ENCODE measurements around the gene RPGR. TPM values are rescaled to one million over a fixed set of nuclear protein-coding genes. Genes with fewer than 3 reads are reported as not detected.

Gene RPGR
- total RNA-seq, 1 experiment from 2014 or later = not detected

DNA sequence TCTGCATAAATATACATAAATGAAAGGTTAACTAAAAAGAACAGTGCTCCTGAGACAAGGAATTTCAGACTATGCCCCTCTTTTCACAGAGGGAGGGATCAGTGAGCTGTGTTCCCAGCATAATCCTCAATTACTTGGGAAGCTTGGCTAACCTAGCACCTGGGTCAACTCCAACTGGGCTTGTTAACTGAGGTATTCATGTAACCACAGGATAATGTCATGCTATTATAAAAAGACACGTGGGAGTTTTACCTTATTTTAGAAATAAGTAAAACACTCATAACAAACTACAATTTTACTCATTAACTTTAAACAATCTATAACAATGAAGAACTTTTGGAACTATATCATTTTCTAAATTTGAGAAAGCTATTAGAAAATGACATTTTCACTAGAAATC is 48.6 kb downstream of the RPGR start:
- no peaks in the 10 kb centered on the region for H3K27me3 ChIP-seq (ENCODE audit: insufficient read depth, low read depth)
- H3F3A ChIP-seq (ENCODE audit: insufficient read depth, low read depth) = no peaks in the 10 kb centered on the region
- no peaks in the 10 kb centered on the region for H3K36me3 ChIP-seq (ENCODE audit: low read depth)
- H3K4me3 ChIP-seq = no peak overlapping the region
- no peak for DNase-seq
- no peaks in the 10 kb centered on the region for H3K79me2 ChIP-seq (ENCODE audit: low read depth)
- H3K4me2 ChIP-seq = no peak overlapping the region
- TF ChIP-seq, protein P1, sequence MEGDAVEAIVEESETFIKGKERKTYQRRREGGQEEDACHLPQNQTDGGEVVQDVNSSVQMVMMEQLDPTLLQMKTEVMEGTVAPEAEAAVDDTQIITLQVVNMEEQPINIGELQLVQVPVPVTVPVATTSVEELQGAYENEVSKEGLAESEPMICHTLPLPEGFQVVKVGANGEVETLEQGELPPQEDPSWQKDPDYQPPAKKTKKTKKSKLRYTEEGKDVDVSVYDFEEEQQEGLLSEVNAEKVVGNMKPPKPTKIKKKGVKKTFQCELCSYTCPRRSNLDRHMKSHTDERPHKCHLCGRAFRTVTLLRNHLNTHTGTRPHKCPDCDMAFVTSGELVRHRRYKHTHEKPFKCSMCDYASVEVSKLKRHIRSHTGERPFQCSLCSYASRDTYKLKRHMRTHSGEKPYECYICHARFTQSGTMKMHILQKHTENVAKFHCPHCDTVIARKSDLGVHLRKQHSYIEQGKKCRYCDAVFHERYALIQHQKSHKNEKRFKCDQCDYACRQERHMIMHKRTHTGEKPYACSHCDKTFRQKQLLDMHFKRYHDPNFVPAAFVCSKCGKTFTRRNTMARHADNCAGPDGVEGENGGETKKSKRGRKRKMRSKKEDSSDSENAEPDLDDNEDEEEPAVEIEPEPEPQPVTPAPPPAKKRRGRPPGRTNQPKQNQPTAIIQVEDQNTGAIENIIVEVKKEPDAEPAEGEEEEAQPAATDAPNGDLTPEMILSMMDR (conservative IDR thresholded peaks at IDR 0.05) = no peak
- no peak for TF ChIP-seq EZH2 (IDR thresholded peaks at IDR 0.05; ENCODE audit: low read depth)
- no peaks in the 10 kb centered on the region for H4K20me1 ChIP-seq (ENCODE audit: insufficient read depth)
- no peaks in the 10 kb centered on the region for H3K9me2 ChIP-seq (ENCODE audit: insufficient read depth)
- ChIA-PET POLR2A (ENCODE audit: unreplicated experiment) (no interaction called here), CTCF (no interaction called here)
- H2AFZ ChIP-seq = no peak overlapping the region
- intact Hi-C loops (cut with micrococcal nuclease; ENCODE audit: unreplicated experiment) = no loop called here
- no peak overlapping the region for H3K27ac ChIP-seq
- H3K4me1 ChIP-seq (replicated peaks; ENCODE audit: insufficient read depth) = no peaks in the 10 kb centered on the region
- BruUV-seq (replicated peaks) = no TSS peak
- H3K9me3 ChIP-seq (ENCODE audit: insufficient read depth, low read depth) = no peaks in the 10 kb centered on the region

DNA sequence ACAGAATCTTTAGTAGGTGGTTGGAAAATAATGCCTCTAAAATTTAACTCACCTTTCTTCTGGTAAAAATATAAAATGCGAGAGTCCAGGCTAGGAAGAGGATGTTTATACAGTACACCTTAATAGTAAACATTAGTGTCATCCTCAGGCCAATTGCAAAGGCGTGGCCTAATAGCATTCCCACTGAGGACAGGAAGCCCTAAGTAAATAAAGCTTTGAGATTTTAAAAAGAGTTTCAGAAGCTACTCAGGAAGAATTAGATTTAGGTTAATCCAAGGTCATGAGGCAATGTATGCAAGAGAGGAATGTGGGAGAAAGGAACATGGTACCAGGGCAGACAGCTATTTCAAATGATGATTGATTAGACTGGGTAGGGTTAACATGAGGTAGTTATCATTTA is 49.5 kb downstream of the RPGR start:
- no TSS peak for BruUV-seq (replicated peaks)
- intact Hi-C loops (cut with micrococcal nuclease; ENCODE audit: unreplicated experiment) = no loop called here
- Histone ChIP-seq H3F3A (ENCODE audit: insufficient read depth, low read depth) (no peaks in the 10 kb centered on the region), H3K9me2 (ENCODE audit: insufficient read depth) (no peaks in the 10 kb centered on the region), H3K79me2 (ENCODE audit: low read depth) (no peaks in the 10 kb centered on the region), H3K4me3 (no peak overlapping the region), H3K4me1 (replicated peaks; ENCODE audit: insufficient read depth) (no peaks in the 10 kb centered on the region), H3K9me3 (ENCODE audit: insufficient read depth, low read depth) (no peaks in the 10 kb centered on the region), H3K27ac (no peak overlapping the region), H3K27me3 (ENCODE audit: insufficient read depth, low read depth) (no peaks in the 10 kb centered on the region), H4K20me1 (ENCODE audit: insufficient read depth) (no peaks in the 10 kb centered on the region), H3K36me3 (ENCODE audit: low read depth) (no peaks in the 10 kb centered on the region), H3K4me2 (no peak overlapping the region), H2AFZ (no peak overlapping the region)
- no peak for DNase-seq
- TF ChIP-seq EZH2 (IDR thresholded peaks at IDR 0.05; ENCODE audit: low read depth) = no peak
- TF ChIP-seq, protein P1 (conservative IDR thresholded peaks at IDR 0.05) = no peak
- ChIA-PET POLR2A (ENCODE audit: unreplicated experiment) (no interaction called here), CTCF (no interaction called here)

DNA sequence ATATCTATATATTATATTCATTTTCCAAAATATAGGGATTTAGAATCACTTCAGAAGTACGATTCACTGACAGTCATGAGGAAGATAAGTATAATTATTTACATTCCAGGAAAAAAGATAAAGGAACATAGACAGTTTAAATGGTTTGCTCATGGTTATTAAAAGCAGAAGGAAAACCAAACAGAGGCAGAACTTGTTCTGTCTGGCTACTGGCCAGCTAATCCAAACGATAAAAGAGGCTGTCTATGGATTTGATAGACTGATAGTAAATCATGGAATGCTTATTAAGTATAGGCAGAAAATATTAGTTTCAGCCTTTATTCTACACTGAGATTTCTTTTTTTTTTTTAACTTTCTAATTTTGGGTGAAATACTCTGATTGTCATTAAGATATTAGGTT is 50.2 kb downstream of the RPGR start:
- no peaks in the 10 kb centered on the region for H3K4me1 ChIP-seq (replicated peaks; ENCODE audit: insufficient read depth)
- no TSS peak for BruUV-seq (replicated peaks)
- H2AFZ ChIP-seq = no peak overlapping the region
- H3K4me2 ChIP-seq = no peak overlapping the region
- POLR2A ChIA-PET (ENCODE audit: unreplicated experiment) = no interaction called here
- no peak for DNase-seq
- H3K4me3 ChIP-seq = no peak overlapping the region
- H3F3A ChIP-seq (ENCODE audit: insufficient read depth, low read depth) = no peaks in the 10 kb centered on the region
- CTCF ChIA-PET = no interaction called here
- no peaks in the 10 kb centered on the region for H3K9me3 ChIP-seq (ENCODE audit: insufficient read depth, low read depth)
- intact Hi-C loops (cut with micrococcal nuclease; ENCODE audit: unreplicated experiment) = no loop called here
- H3K36me3 ChIP-seq (ENCODE audit: low read depth) = no peaks in the 10 kb centered on the region
- no peaks in the 10 kb centered on the region for H3K9me2 ChIP-seq (ENCODE audit: insufficient read depth)
- H3K27me3 ChIP-seq (ENCODE audit: insufficient read depth, low read depth) = no peaks in the 10 kb centered on the region
- TF ChIP-seq EZH2 (IDR thresholded peaks at IDR 0.05; ENCODE audit: low read depth) = no peak
- TF ChIP-seq, protein P1 (conservative IDR thresholded peaks at IDR 0.05) = no peak
- H3K79me2 ChIP-seq (ENCODE audit: low read depth) = no peaks in the 10 kb centered on the region
- no peaks in the 10 kb centered on the region for H4K20me1 ChIP-seq (ENCODE audit: insufficient read depth)
- no peak overlapping the region for H3K27ac ChIP-seq
